H1 (cell line): Measurements from ENCODE around the gene CHD9. TPM values are rescaled to one million over a fixed set of nuclear protein-coding genes. Genes with fewer than 3 reads are reported as not detected.
A peak's percentile ranks its signal among the peaks of the same experiment; 100 is the strongest.

Source experiments
- CTCF ChIA-PET: fragments of 300-600 bp; sonication (Branson Sonifier 250); formaldehyde crosslinking; loops from one replicate; lab custom pipeline; 2021; ENCODE audit not compliant: partially characterized antibody; lab: Charles Lee
- POLR2A ChIA-PET: fragments of 300-600 bp; sonication (Branson Sonifier 250); formaldehyde crosslinking; loops from one replicate; lab custom pipeline; 2021; ENCODE audit warnings: inconsistent platforms; ENCODE audit not compliant: partially characterized antibody; lab: Charles Lee
- DNase-seq, 2 experiments: peaks; one replicate each; pipeline versions ENCODE4 v3.0.0 to v3.0.0-alpha.2; 2010 to 2022; ENCODE audit warnings: low spot score in 2 of 2, low read depth in 1 of 2, mixed read lengths in 1 of 2
- FAIRE-seq: peaks from 2 replicates; lab custom pipeline; 2011; peaks lifted over from hg19 to GRCh38; lab: Jason Lieb, UNC
- H2AFZ ChIP-seq: 2 replicates; pipeline ENCODE4 v1.8.1; 2012; ENCODE audit warnings: low read length, inconsistent platforms
- H2AK5ac ChIP-seq: 2 replicates; pipeline ENCODE4 v1.6.1; 2013; ENCODE audit warnings: low read depth, low read length
- H2BK120ac ChIP-seq: replicated peaks from 2 replicates; pipeline ENCODE3; 2013; ENCODE audit warnings: low read depth, low read length, inconsistent platforms
- H2BK12ac ChIP-seq: 2 replicates; pipeline ENCODE4 v1.6.1; 2013; ENCODE audit warnings: low read depth, low read length
- H2BK15ac ChIP-seq: 2 replicates; pipeline ENCODE4 v1.6.1; 2013; ENCODE audit warnings: low read length
- H2BK20ac ChIP-seq: 2 replicates; pipeline ENCODE4 v1.6.1; 2013; ENCODE audit warnings: low read length
- H2BK5ac ChIP-seq: 2 replicates; pipeline ENCODE4 v1.6.1; 2013; ENCODE audit warnings: low read depth, low read length
- H3K14ac ChIP-seq: 2 replicates; pipeline ENCODE4 v1.6.1; 2013; ENCODE audit warnings: inconsistent platforms; ENCODE audit not compliant: insufficient read length
- H3K18ac ChIP-seq: 2 replicates; pipeline ENCODE4 v1.6.1; 2013; ENCODE audit warnings: low read length; ENCODE audit errors: extremely low read depth
- H3K23ac ChIP-seq: 2 replicates; pipeline ENCODE4 v1.6.1; 2013; ENCODE audit warnings: inconsistent platforms; ENCODE audit not compliant: insufficient read length
- H3K23me2 ChIP-seq: 2 replicates; pipeline ENCODE4 v1.6.1; 2013; ENCODE audit warnings: low read depth, low read length
- H3K27ac ChIP-seq: 2 replicates; pipeline ENCODE4 v1.6.1; 2011; ENCODE audit warnings: low read depth, low read length, inconsistent platforms
- H3K27me3 ChIP-seq, 4 experiments: replicated peaks in 1 of 4; 1 replicate in 1 of 4; 2 replicates in 3 of 4; pipeline versions ENCODE4 v1.6.1 to v1.8.1; 2011 to 2013; ENCODE audit warnings: low read length in 3 of 4, mild to moderate bottlenecking in 3 of 4, inconsistent platforms in 2 of 4, mixed read lengths in 2 of 4, moderate library complexity in 1 of 4; ENCODE audit not compliant: control insufficient read depth in 3 of 4, insufficient read depth in 3 of 4; ENCODE audit errors: extremely low read depth in 1 of 4
- H3K36me3 ChIP-seq, 4 experiments: 2 replicates each; pipeline versions ENCODE4 v1.6.1 to v1.8.1; 2011 to 2013; ENCODE audit warnings: mild to moderate bottlenecking in 4 of 4, low read length in 3 of 4, moderate library complexity in 2 of 4, control low read depth in 1 of 4, inconsistent platforms in 1 of 4; ENCODE audit not compliant: insufficient read depth in 4 of 4, control insufficient read depth in 2 of 4
- H3K4ac ChIP-seq: replicated peaks from 2 replicates; pipeline ENCODE3; 2013; ENCODE audit warnings: low read length, low read depth, mixed read lengths, inconsistent platforms; ENCODE audit not compliant: insufficient read length
- H3K4me1 ChIP-seq, 4 experiments: replicated peaks in 1 of 4; 1 replicate in 1 of 4; 2 replicates in 3 of 4; pipeline versions ENCODE4 v1.6.1 to v1.8.1; 2011 to 2013; ENCODE audit warnings: low read length in 3 of 4, inconsistent platforms in 2 of 4, mixed read lengths in 1 of 4; ENCODE audit not compliant: insufficient read depth in 4 of 4, control insufficient read depth in 3 of 4
- H3K4me2 ChIP-seq, 2 experiments: 2 replicates each; pipeline versions ENCODE4 v1.6.1 to v1.8.1; 2011 to 2013; ENCODE audit warnings: low read depth in 2 of 2, low read length in 2 of 2, control low read depth in 1 of 2, inconsistent platforms in 1 of 2, mild to moderate bottlenecking in 1 of 2; ENCODE audit not compliant: insufficient read depth in 1 of 2
- H3K4me3 ChIP-seq, 4 experiments: fragments of 200-600, 300-600 bp in 1 of 4; sonication (generic), shearing (Covaris generic), sonication (Bioruptor Twin) in 1 of 4; 2 replicates each; pipeline versions ENCODE4 v1.5.1 to v1.8.1; 2011 to 2016; ENCODE audit warnings: low read length in 4 of 4, low read depth in 3 of 4, control low read depth in 2 of 4, inconsistent platforms in 2 of 4, mild to moderate bottlenecking in 2 of 4, mixed read lengths in 1 of 4, moderate library complexity in 1 of 4; ENCODE audit not compliant: insufficient read depth in 2 of 4; ENCODE audit errors: extremely low read depth in 1 of 4
- H3K56ac ChIP-seq: replicated peaks from 2 replicates; pipeline ENCODE3; 2013; ENCODE audit warnings: low read depth, mild to moderate bottlenecking, mixed read lengths, low read length, inconsistent platforms; ENCODE audit not compliant: insufficient read length
- H3K79me1 ChIP-seq: 2 replicates; pipeline ENCODE4 v1.6.1; 2013; ENCODE audit warnings: low read depth, low read length, control low read depth
- H3K79me2 ChIP-seq, 2 experiments: 2 replicates each; pipeline versions ENCODE4 v1.6.1 to v1.8.1; 2012 to 2013; ENCODE audit warnings: low read length in 2 of 2, mild to moderate bottlenecking in 2 of 2, inconsistent platforms in 1 of 2; ENCODE audit not compliant: insufficient read depth in 2 of 2, control insufficient read depth in 1 of 2
- H3K9ac ChIP-seq, 4 experiments: replicated peaks in 1 of 4; 1 replicate in 1 of 4; 2 replicates in 3 of 4; pipeline versions ENCODE4 v1.6.1 to v1.8.1; 2011 to 2013; ENCODE audit warnings: low read depth in 3 of 4, low read length in 3 of 4, control low read depth in 2 of 4, mild to moderate bottlenecking in 2 of 4, moderate library complexity in 2 of 4, inconsistent platforms in 1 of 4; ENCODE audit errors: extremely low read depth in 1 of 4
- H3K9me3 ChIP-seq, 2 experiments: 2 replicates each; pipeline versions ENCODE4 v1.6.1 to v1.8.1; 2012 to 2013; ENCODE audit warnings: mild to moderate bottlenecking in 2 of 2, moderate library complexity in 2 of 2, control low read depth in 1 of 2, inconsistent platforms in 1 of 2, low read depth in 1 of 2, low read length in 1 of 2, mixed read lengths in 1 of 2; ENCODE audit not compliant: insufficient read depth in 2 of 2
- H4K20me1 ChIP-seq, 2 experiments: replicated peaks in 1 of 2; 2 replicates each; pipeline versions ENCODE3 to v1.8.1; 2011 to 2013; ENCODE audit warnings: inconsistent platforms in 2 of 2, low read length in 2 of 2, mild to moderate bottlenecking in 1 of 2; ENCODE audit not compliant: insufficient read depth in 2 of 2, control insufficient read depth in 1 of 2
- H4K5ac ChIP-seq: 2 replicates; pipeline ENCODE4 v1.6.1; 2013; ENCODE audit warnings: low read length, low read depth, mixed read lengths, inconsistent platforms; ENCODE audit not compliant: insufficient read length
- H4K8ac ChIP-seq: 2 replicates; pipeline ENCODE4 v1.8.0; 2013; ENCODE audit warnings: mild to moderate bottlenecking, moderate library complexity, low read length, inconsistent platforms; ENCODE audit not compliant: insufficient read depth; ENCODE audit errors: extremely low read depth
- H4K91ac ChIP-seq: replicated peaks from 2 replicates; pipeline ENCODE3; 2013; ENCODE audit warnings: low read length, mixed read lengths, inconsistent platforms; ENCODE audit not compliant: insufficient read length
- FOSL1 ChIP-seq: IDR thresholded peaks from 2 replicates; pipeline ENCODE4 v1.6.1; 2011; ENCODE audit warnings: mild to moderate bottlenecking, low read depth, low read length, moderate library complexity; ENCODE audit not compliant: insufficient read depth
- GTF2F1 ChIP-seq: IDR thresholded peaks from 2 replicates; pipeline ENCODE4 v1.6.1; 2012; ENCODE audit warnings: low read depth, low read length, improper control_type of control experiment, borderline replicate concordance
- HDAC2 ChIP-seq, 2 experiments: fragments of 300-600 bp in 1 of 2; sonication (generic) in 1 of 2; IDR thresholded peaks; 2 replicates each; pipeline ENCODE4 v1.6.1; 2011 to 2012; ENCODE audit warnings: low read depth in 2 of 2, low read length in 2 of 2, mild to moderate bottlenecking in 2 of 2, moderate library complexity in 2 of 2, borderline replicate concordance in 1 of 2, inconsistent platforms in 1 of 2
- KDM1A ChIP-seq: fragments of 200-600, 300-600 bp; sonication (generic); IDR thresholded peaks from 2 replicates; pipeline ENCODE4 v1.7.1; 2016; ENCODE audit warnings: mild to moderate bottlenecking, low read length, borderline replicate concordance
- NRF1 ChIP-seq: IDR thresholded peaks from 2 replicates; pipeline ENCODE4 v1.6.1; 2011; ENCODE audit warnings: mild to moderate bottlenecking, low read depth, low read length, improper control_type of control experiment
- SAP30 ChIP-seq: fragments of 300-600 bp; sonication (generic); IDR thresholded peaks from 2 replicates; pipeline ENCODE4 v1.7.1; 2012; ENCODE audit warnings: low read length, moderate library complexity, mild to moderate bottlenecking, inconsistent platforms; ENCODE audit not compliant: insufficient read depth, insufficient replicate concordance
- WGBS, 2 experiments: shearing (Covaris generic) in 1 of 2; methylation state at CpG; one replicate each; pipeline versions ENCODE4 v1.1.6 to v1.1.7; 2013 to 2015; ENCODE audit warnings: low lambda C conversion rate in 2 of 2, mixed read lengths in 2 of 2, inconsistent platforms in 1 of 2, low coverage in 1 of 2, missing lambda C conversion rate in 1 of 2; ENCODE audit not compliant: insufficient replicate concordance in 2 of 2, insufficient coverage in 1 of 2, insufficient read length in 1 of 2; ENCODE audit errors: extremely low coverage in 1 of 2, missing lambda C conversion rate in 1 of 2; 5-methylcytosine and 5-hydroxymethylcytosine counted together
- polyA plus RNA-seq, 7 experiments: library from polyadenylated mRNA; depleted of rRNA in 3 of 7; stranded (reverse) in 5 of 7; unstranded in 2 of 7; fragments of >200 nt in 5 of 7; fragments of 200-250 nt in 2 of 7; gene quantifications; 1 replicate in 5 of 7; 2 replicates in 1 of 7; 4 replicates in 1 of 7; pipeline versions ENCODE4 v1.2.1 to v1.2.3, GENCODE V29; 2011 to 2013; ENCODE audit warnings: missing spikeins in 2 of 7, mixed read lengths in 2 of 7
- total RNA-seq: library from RNA; stranded (reverse); fragmentation: NEBNext Ultra II Directional; extraction: Animal tissue kit (Norgen Biotek cat#: 25700); gene quantifications from 2 replicates; pipeline ENCODE4 v1.2.1, GENCODE V29; 2021

The CHD9 gene
- total and polyA plus RNA-seq, 2 of the 8 experiments (the other 6 are each of a cell fraction or from before 2014, with no cell fraction given) = 9.9 to 32.4 TPM

- TF ChIP-seq SAP30 = no peak
- no peak for TF ChIP-seq NRF1
- TF ChIP-seq KDM1A = peak; percentile 89
- no peak for TF ChIP-seq FOSL1
- no peak for TF ChIP-seq GTF2F1
- 0 out of 4 replicates have a peak, but pooled peaks of 1 of the 2 experiments have one; percentile 72 for TF ChIP-seq HDAC2 (IDR thresholded peaks at IDR 0.05; ENCODE audit: borderline replicate concordance in 1 of 2, low read depth in 2 of 2, low read length in 2 of 2)
- TF ChIP-seq, all 59 proteins: peak for 2
- POLR2A ChIA-PET = no interaction called here
These were observed 35.9 kb upstream of the CHD9 start for GRCh38 chr16:53018834-53019416.

More at GRCh38 chr16:53018834-53019416, 35.9 kb upstream of the CHD9 start:
- H3K27me3 ChIP-seq = no peaks in the 10 kb centered on the region
- 79% methylated on average over 2 of the region's 2 CpGs; no CpG with 5 or more reads in 1 of the 2 experiments for WGBS, 2 experiments
- H2BK15ac ChIP-seq = no peak overlapping the region
- H3K36me3 ChIP-seq = no peaks in the 10 kb centered on the region
- 0 out of 2 replicates have a peak overlapping the region, but pooled peaks have one; percentile 14 for H2BK20ac ChIP-seq
- no peaks in the 10 kb centered on the region for H3K79me1 ChIP-seq
- H4K91ac ChIP-seq = no peak overlapping the region
- no peak overlapping the region for H4K5ac ChIP-seq
- H3K27ac ChIP-seq = no peak overlapping the region
- H2AFZ ChIP-seq = no peak overlapping the region
- no peak overlapping the region for H3K4me2 ChIP-seq
- no peak overlapping the region for H3K14ac ChIP-seq
- H2BK120ac ChIP-seq = no peak overlapping the region
- DNase-seq (no peak), FAIRE-seq (no peak)
- H4K20me1 ChIP-seq = no peaks in the 10 kb centered on the region
- no peak overlapping the region for H3K4me3 ChIP-seq
- no peak overlapping the region for H3K9ac ChIP-seq
- no peak overlapping the region for H3K23ac ChIP-seq
- H3K4me1 ChIP-seq = no peaks in the 10 kb centered on the region
- H3K79me2 ChIP-seq = no peaks in the 10 kb centered on the region
- H2BK5ac ChIP-seq = no peak overlapping the region
- H3K18ac ChIP-seq = no peak overlapping the region
- H2BK12ac ChIP-seq = no peak overlapping the region
- no peaks in the 10 kb centered on the region for H3K9me3 ChIP-seq
- H3K4ac ChIP-seq = no peak overlapping the region
- no peak overlapping the region for H4K8ac ChIP-seq
- no peak overlapping the region for H2AK5ac ChIP-seq
- H3K56ac ChIP-seq = no peak overlapping the region
- H3K23me2 ChIP-seq = no peaks in the 10 kb centered on the region; the same call in 1 of the 2 replicates
- CTCF ChIA-PET = no interaction called here
